Endothelial cell of umbilical vein (primary cell): Measurements from ENCODE around the gene TBCC. TPM values are rescaled to one million over a fixed set of nuclear protein-coding genes. Genes with fewer than 3 reads are reported as not detected.

Experiments used
- BruUV-seq: library from RNA; stranded (reverse); fragments of 400-500 nt; replicated peaks from 2 replicates; lab custom pipeline; 2021; lab: Mats Ljungman, UMichigan
- CTCF ChIA-PET: fragments of 300-600, 350-600 bp; sonication (Branson Sonifier 250); formaldehyde crosslinking; loops from one replicate; lab custom pipeline; 2021; ENCODE audit warnings: antibody characterized with exemption, inconsistent platforms; lab: Charles Lee
- POLR2A ChIA-PET: fragments of 300-600, 350-600 bp; sonication (Branson Sonifier 250); formaldehyde crosslinking; loops from one replicate; lab custom pipeline; 2021; ENCODE audit warnings: antibody characterized with exemption, inconsistent platforms; lab: Charles Lee
- DNase-seq: peaks from one replicate; pipeline ENCODE4 v3.0.0-alpha.2; 2011; ENCODE audit warnings: low read depth, low spot score
- FAIRE-seq: peaks from 2 replicates; lab custom pipeline; 2011; peaks lifted over from hg19 to GRCh38; lab: Jason Lieb, UNC
- H2AFZ ChIP-seq: 2 replicates; pipeline ENCODE4 v1.6.0; 2012; ENCODE audit warnings: low read depth, low read length, control low read depth, inconsistent platforms
- H3K27ac ChIP-seq: 2 replicates; pipeline ENCODE4 v1.5.1; 2011; ENCODE audit warnings: low read depth, mild to moderate bottlenecking, control low read depth, low read length, moderate library complexity; ENCODE audit not compliant: insufficient read depth
- H3K27me3 ChIP-seq, 2 experiments: 2 replicates each; pipeline versions ENCODE4 v1.6.0 to v1.6.1; 2011; ENCODE audit warnings: low read length in 2 of 2, mixed read lengths in 1 of 2; ENCODE audit not compliant: control insufficient read depth in 2 of 2, insufficient read depth in 2 of 2
- H3K36me3 ChIP-seq, 2 experiments: 2 replicates in 1 of 2; 3 replicates in 1 of 2; pipeline ENCODE4 v1.5.1; 2011; ENCODE audit warnings: low read length in 2 of 2, mild to moderate bottlenecking in 1 of 2, moderate library complexity in 1 of 2; ENCODE audit not compliant: control insufficient read depth in 2 of 2, insufficient read depth in 2 of 2; ENCODE audit errors: extremely low read depth in 1 of 2
- H3K4me1 ChIP-seq: 3 replicates; pipeline ENCODE4 v1.5.1; 2011; ENCODE audit warnings: mild to moderate bottlenecking, low read length; ENCODE audit not compliant: control insufficient read depth, insufficient read depth; ENCODE audit errors: extremely low read depth
- H3K4me2 ChIP-seq: 2 replicates; pipeline ENCODE4 v1.6.1; 2011; ENCODE audit warnings: low read length, control low read depth, mixed read lengths; ENCODE audit not compliant: insufficient read depth
- H3K4me3 ChIP-seq, 3 experiments: fragments of 200-600 bp in 1 of 3; sonication (generic), shearing (Covaris generic) in 1 of 3; replicated peaks in 1 of 3; 2 replicates each; pipeline ENCODE4 v1.5.1; 2011 to 2016; ENCODE audit warnings: control low read depth in 3 of 3, low read length in 3 of 3, mild to moderate bottlenecking in 2 of 3, inconsistent platforms in 1 of 3, low read depth in 1 of 3, moderate library complexity in 1 of 3; ENCODE audit not compliant: insufficient read depth in 1 of 3
- H3K79me2 ChIP-seq: 2 replicates; pipeline ENCODE4 v1.6.0; 2012; ENCODE audit warnings: low read length, inconsistent platforms; ENCODE audit not compliant: control insufficient read depth, insufficient read depth
- H3K9ac ChIP-seq: replicated peaks from 2 replicates; pipeline ENCODE3; 2011; ENCODE audit warnings: low read length, control low read depth; ENCODE audit not compliant: insufficient read depth; ENCODE audit errors: extremely low read depth
- H3K9me1 ChIP-seq: replicated peaks from 3 replicates; pipeline ENCODE4 v1.6.0; 2011; ENCODE audit warnings: mild to moderate bottlenecking, low read length; ENCODE audit not compliant: control insufficient read depth, insufficient read depth; ENCODE audit errors: extremely low read depth
- H3K9me3 ChIP-seq: replicated peaks from 2 replicates; pipeline ENCODE4 v1.5.1; 2012; ENCODE audit warnings: low read length, inconsistent platforms; ENCODE audit not compliant: control insufficient read depth, insufficient read depth
- H4K20me1 ChIP-seq: replicated peaks from 2 replicates; pipeline ENCODE3; 2011; ENCODE audit warnings: mild to moderate bottlenecking, low read length; ENCODE audit not compliant: control insufficient read depth, insufficient read depth; ENCODE audit errors: extremely low read depth
- CTCF ChIP-seq, 2 donors: IDR thresholded peaks; 1 replicate in 1 of 2; 2 replicates in 1 of 2; pipeline ENCODE4 v1.5.1; 2011; ENCODE audit warnings: low read length in 2 of 2, mild to moderate bottlenecking in 2 of 2, moderate library complexity in 2 of 2, control low read depth in 1 of 2, inconsistent platforms in 1 of 2, low read depth in 1 of 2; ENCODE audit not compliant: insufficient read depth in 1 of 2; ENCODE audit errors: extremely low read depth in 1 of 2
- EZH2 ChIP-seq: IDR thresholded peaks from 2 replicates; pipeline ENCODE4 v1.6.1; 2012; ENCODE audit warnings: borderline replicate concordance, low read depth, mild to moderate bottlenecking, moderate library complexity, low read length, inconsistent platforms; ENCODE audit not compliant: severe bottlenecking
- FOS ChIP-seq: IDR thresholded peaks from 2 replicates; pipeline ENCODE4 v1.6.1; 2011; ENCODE audit warnings: mild to moderate bottlenecking, low read length, moderate library complexity, borderline replicate concordance; ENCODE audit not compliant: insufficient read depth
- GATA2 ChIP-seq: IDR thresholded peaks from 2 replicates; pipeline ENCODE4 v1.7.0; 2011; ENCODE audit warnings: low read depth, mild to moderate bottlenecking, moderate library complexity, mixed read lengths, low read length; ENCODE audit not compliant: insufficient read length, insufficient read depth
- JUN ChIP-seq: IDR thresholded peaks from 2 replicates; pipeline ENCODE4 v1.6.1; 2011; ENCODE audit warnings: borderline replicate concordance, low read depth; ENCODE audit not compliant: insufficient read length, insufficient read depth
- MYC ChIP-seq: IDR thresholded peaks from one replicate; pipeline ENCODE4 v1.6.1; 2011; ENCODE audit warnings: mild to moderate bottlenecking, low read depth, low read length
- POLR2A ChIP-seq: IDR thresholded peaks from 2 replicates; pipeline ENCODE4 v1.6.1; 2012; ENCODE audit warnings: low read depth, mild to moderate bottlenecking, control low read depth, low read length
- POLR2AphosphoS5 ChIP-seq: IDR thresholded peaks from 2 replicates; pipeline ENCODE4 v1.6.1; 2012; ENCODE audit warnings: low read depth, mild to moderate bottlenecking, control low read depth, low read length, moderate library complexity; ENCODE audit not compliant: insufficient read depth
- dilution Hi-C: fragments of 300-500 bp; cut with MboI; formaldehyde crosslinking; loops from one replicate; pipeline ENCODE4 v1.15.0; 2019; ENCODE audit warnings: low sequenced_read_pairs; ENCODE audit not compliant: extremely low pct_ligation_motif_present
- intact Hi-C: fragments of 100-400 bp; cut with micrococcal nuclease; formaldehyde crosslinking; loops from one replicate; pipeline ENCODE4 v1.10.0; 2022
- polyA plus RNA-seq, 4 experiments: library from polyadenylated mRNA; depleted of rRNA in 3 of 4; stranded (reverse) in 3 of 4; unstranded in 1 of 4; fragments of >200 nt; gene quantifications; 2 replicates each; pipeline versions ENCODE4 v1.2.1 to v1.2.3, GENCODE V29; 2011 to 2012; ENCODE audit warnings: missing spikeins in 1 of 4
- total RNA-seq: library from RNA; stranded (reverse); gene quantifications from 2 replicates; pipeline ENCODE4 v1.2.3, GENCODE V29; 2021
- TF ChIP-seq, protein P1 (sequence below): IDR thresholded peaks from 2 replicates; pipeline ENCODE4 v1.6.1; 2011; ENCODE audit not compliant: insufficient read depth, insufficient read length

TBCC gene
- total and polyA plus RNA-seq, 2 donors (not counting 3 experiments of a cell fraction or from before 2014, with no cell fraction given): 15.9 to 19.1 TPM

- TF ChIP-seq MYC: no peak
- no peak for TF ChIP-seq JUN
- TF ChIP-seq POLR2AphosphoS5: no peak
- TF ChIP-seq CTCF (IDR thresholded peaks at IDR 0.05; ENCODE audit: extremely low read depth in 1 of 2, insufficient read depth in 1 of 2, low read depth in 1 of 2, low read length in 2 of 2): no peak
- TF ChIP-seq, protein P1, sequence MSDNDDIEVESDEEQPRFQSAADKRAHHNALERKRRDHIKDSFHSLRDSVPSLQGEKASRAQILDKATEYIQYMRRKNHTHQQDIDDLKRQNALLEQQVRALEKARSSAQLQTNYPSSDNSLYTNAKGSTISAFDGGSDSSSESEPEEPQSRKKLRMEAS: no peak
- no peak for TF ChIP-seq GATA2
- no peak for TF ChIP-seq FOS
- no peak for TF ChIP-seq EZH2
- no peak for TF ChIP-seq POLR2A
- POLR2A ChIA-PET: interaction anchor here (1.9 kb wide), 1 partner anchor 33 kb away, joined by 9 read pairs; the partner anchor contains the start of gene TBCC
- Histone ChIP-seq H3K27me3 (no peaks in the 10 kb centered on the region), H3K36me3 (no peaks in the 10 kb centered on the region), H3K4me2 (no peak overlapping the region), H3K9ac (no peak overlapping the region), H3K4me1 (peaks cover 12% of the 10 kb centered on the region), H3K4me3 (no peak overlapping the region), H3K79me2 (peaks cover 14% of the 10 kb centered on the region), H4K20me1 (no peaks in the 10 kb centered on the region), H2AFZ (no peak overlapping the region), H3K9me1 (no peaks in the 10 kb centered on the region), H3K9me3 (no peaks in the 10 kb centered on the region), H3K27ac (no peak overlapping the region)
- CTCF ChIA-PET: no interaction called here
- FAIRE-seq (no peak), DNase-seq (no peak)
- dilution Hi-C loops: no loop called here
- no TSS peak for BruUV-seq
- intact Hi-C loops: no loop called here
Measured at GRCh38 chr6:42779521-42779920, 33.6 kb upstream of the TBCC start.
